HepG2 (cell line): ENCODE measurements around the gene KIZ. TPM values are rescaled to one million over a fixed set of nuclear protein-coding genes. Genes with fewer than 3 reads are reported as not detected.

Experiments used
- ATAD3A ChIP-seq: sonication (generic); formaldehyde crosslinking; IDR thresholded peaks from 2 replicates; pipeline ENCODE4 v1.4.0; 2020; ENCODE audit warnings: missing genetic modification reagents
- CREM ChIP-seq, 2 experiments: sonication (generic) in 1 of 2; formaldehyde crosslinking in 1 of 2; IDR thresholded peaks; 2 replicates each; pipeline versions ENCODE4 v1.4.0 to v1.6.1; 2016 to 2020; ENCODE audit warnings: antibody characterized with exemption in 1 of 2, mild to moderate bottlenecking in 1 of 2, missing genetic modification reagents in 1 of 2
- ETV6 ChIP-seq: sonication (generic); formaldehyde crosslinking; conservative IDR thresholded peaks from 2 replicates; pipeline ENCODE4 v1.4.0; 2020; ENCODE audit warnings: missing genetic modification reagents
- MIER3 ChIP-seq: IDR thresholded peaks from 2 replicates; pipeline ENCODE4 v1.6.1; 2016; ENCODE audit warnings: missing compliant biosample characterization, borderline replicate concordance
- NPAS2 ChIP-seq: sonication (generic); formaldehyde crosslinking; IDR thresholded peaks from 2 replicates; pipeline ENCODE4 v1.8.0; 2022; ENCODE audit warnings: mild to moderate bottlenecking, missing genetic modification reagents, borderline replicate concordance
- NR0B2 ChIP-seq: sonication (generic); formaldehyde crosslinking; IDR thresholded peaks from 2 replicates; pipeline ENCODE4 v1.4.0; 2020; ENCODE audit warnings: mild to moderate bottlenecking, missing genetic modification reagents
- POLR2A ChIP-seq, 2 experiments: IDR thresholded peaks; 2 replicates each; pipeline ENCODE4 v1.6.1; 2011; ENCODE audit warnings: low read depth in 2 of 2, low read length in 2 of 2, mild to moderate bottlenecking in 1 of 2, moderate library complexity in 1 of 2; ENCODE audit not compliant: insufficient read depth in 1 of 2
- SETDB1 ChIP-seq: sonication (generic); formaldehyde crosslinking; IDR thresholded peaks from 2 replicates; pipeline ENCODE4 v1.5.1; 2020; ENCODE audit warnings: missing genetic modification reagents, mild to moderate bottlenecking, borderline replicate concordance
- TCF7 ChIP-seq: sonication (generic); IDR thresholded peaks from 2 replicates; pipeline ENCODE4 v1.6.1; 2016; ENCODE audit warnings: antibody characterized with exemption, low read depth
- ZFP62 ChIP-seq: sonication (generic); formaldehyde crosslinking; IDR thresholded peaks from 2 replicates; pipeline ENCODE4 v1.4.0; 2020; ENCODE audit warnings: missing genetic modification reagents
- ZFYVE20 ChIP-seq: sonication (generic); formaldehyde crosslinking; IDR thresholded peaks from 2 replicates; pipeline ENCODE4 v1.8.0; 2023; ENCODE audit warnings: low read depth, mild to moderate bottlenecking, moderate library complexity, missing genetic modification reagents, borderline replicate concordance
- ZNF12 ChIP-seq: sonication (generic); formaldehyde crosslinking; IDR thresholded peaks from 2 replicates; pipeline ENCODE4 v1.5.0; 2020; ENCODE audit warnings: missing genetic modification reagents
- ZNF274 ChIP-seq: sonication (generic); formaldehyde crosslinking; IDR thresholded peaks from 2 replicates; pipeline ENCODE4 v1.5.1; 2020; ENCODE audit warnings: mild to moderate bottlenecking, missing genetic modification reagents
- ZNF451 ChIP-seq: sonication (generic); formaldehyde crosslinking; IDR thresholded peaks from 2 replicates; pipeline ENCODE4 v1.5.0; 2020; ENCODE audit warnings: mild to moderate bottlenecking, missing genetic modification reagents
- ZNF747 ChIP-seq: sonication (generic); formaldehyde crosslinking; IDR thresholded peaks from 2 replicates; pipeline ENCODE4 v1.8.1; 2023; ENCODE audit warnings: missing genetic modification reagents, mild to moderate bottlenecking, borderline replicate concordance
- ZSCAN12 ChIP-seq: sonication (generic); formaldehyde crosslinking; IDR thresholded peaks from 2 replicates; pipeline ENCODE4 v1.9.0; 2021; ENCODE audit warnings: mild to moderate bottlenecking, missing genetic modification reagents
- polyA plus RNA-seq, 8 experiments: library from polyadenylated mRNA; depleted of rRNA in 3 of 8; stranded (reverse) in 7 of 8; unstranded in 1 of 8; fragments of >200 nt; fragmentation: Illumina TruSeq in 4 of 8; extraction: Trizol in 4 of 8; gene quantifications; 2 replicates each; pipeline versions ENCODE4 v1.2.1 to v1.2.3, GENCODE V29; 2011 to 2016; ENCODE audit warnings: low read depth in 4 of 8, missing spikeins in 1 of 8, mixed read lengths in 1 of 8; ENCODE audit not compliant: insufficient read depth in 1 of 8
- total RNA-seq, 5 experiments: library from RNA; depleted of rRNA; stranded (reverse); fragments of >200 nt; fragmentation: Illumina TruSeq; extraction: Trizol; gene quantifications; 2 replicates each; pipeline ENCODE4 v1.2.3, GENCODE V29; 2016; ENCODE audit warnings: low read depth in 1 of 5
- TF ChIP-seq, protein P1 (sequence below): sonication (generic); formaldehyde crosslinking; IDR thresholded peaks from 2 replicates; pipeline ENCODE4 v1.5.1; 2020; ENCODE audit warnings: mild to moderate bottlenecking, missing genetic modification reagents, borderline replicate concordance
- TF ChIP-seq, protein P2 (sequence below): sonication (generic); formaldehyde crosslinking; IDR thresholded peaks from 2 replicates; pipeline ENCODE4 v1.4.0; 2020; ENCODE audit warnings: mild to moderate bottlenecking, missing genetic modification reagents
- TF ChIP-seq, protein P3 (sequence below): sonication (generic); formaldehyde crosslinking; IDR thresholded peaks from 2 replicates; pipeline ENCODE4 v1.4.0; 2020; ENCODE audit warnings: mild to moderate bottlenecking, missing genetic modification reagents, borderline replicate concordance

Gene KIZ
- total and polyA plus RNA-seq, 2 of the 13 experiments (the other 11 are each of a cell fraction or from before 2014, with no cell fraction given) = 46.3 to 114 TPM

GRCh38 chr20:21134883-21135493 is 9.1 kb downstream of the KIZ start (continued):
- TF ChIP-seq, protein P1, sequence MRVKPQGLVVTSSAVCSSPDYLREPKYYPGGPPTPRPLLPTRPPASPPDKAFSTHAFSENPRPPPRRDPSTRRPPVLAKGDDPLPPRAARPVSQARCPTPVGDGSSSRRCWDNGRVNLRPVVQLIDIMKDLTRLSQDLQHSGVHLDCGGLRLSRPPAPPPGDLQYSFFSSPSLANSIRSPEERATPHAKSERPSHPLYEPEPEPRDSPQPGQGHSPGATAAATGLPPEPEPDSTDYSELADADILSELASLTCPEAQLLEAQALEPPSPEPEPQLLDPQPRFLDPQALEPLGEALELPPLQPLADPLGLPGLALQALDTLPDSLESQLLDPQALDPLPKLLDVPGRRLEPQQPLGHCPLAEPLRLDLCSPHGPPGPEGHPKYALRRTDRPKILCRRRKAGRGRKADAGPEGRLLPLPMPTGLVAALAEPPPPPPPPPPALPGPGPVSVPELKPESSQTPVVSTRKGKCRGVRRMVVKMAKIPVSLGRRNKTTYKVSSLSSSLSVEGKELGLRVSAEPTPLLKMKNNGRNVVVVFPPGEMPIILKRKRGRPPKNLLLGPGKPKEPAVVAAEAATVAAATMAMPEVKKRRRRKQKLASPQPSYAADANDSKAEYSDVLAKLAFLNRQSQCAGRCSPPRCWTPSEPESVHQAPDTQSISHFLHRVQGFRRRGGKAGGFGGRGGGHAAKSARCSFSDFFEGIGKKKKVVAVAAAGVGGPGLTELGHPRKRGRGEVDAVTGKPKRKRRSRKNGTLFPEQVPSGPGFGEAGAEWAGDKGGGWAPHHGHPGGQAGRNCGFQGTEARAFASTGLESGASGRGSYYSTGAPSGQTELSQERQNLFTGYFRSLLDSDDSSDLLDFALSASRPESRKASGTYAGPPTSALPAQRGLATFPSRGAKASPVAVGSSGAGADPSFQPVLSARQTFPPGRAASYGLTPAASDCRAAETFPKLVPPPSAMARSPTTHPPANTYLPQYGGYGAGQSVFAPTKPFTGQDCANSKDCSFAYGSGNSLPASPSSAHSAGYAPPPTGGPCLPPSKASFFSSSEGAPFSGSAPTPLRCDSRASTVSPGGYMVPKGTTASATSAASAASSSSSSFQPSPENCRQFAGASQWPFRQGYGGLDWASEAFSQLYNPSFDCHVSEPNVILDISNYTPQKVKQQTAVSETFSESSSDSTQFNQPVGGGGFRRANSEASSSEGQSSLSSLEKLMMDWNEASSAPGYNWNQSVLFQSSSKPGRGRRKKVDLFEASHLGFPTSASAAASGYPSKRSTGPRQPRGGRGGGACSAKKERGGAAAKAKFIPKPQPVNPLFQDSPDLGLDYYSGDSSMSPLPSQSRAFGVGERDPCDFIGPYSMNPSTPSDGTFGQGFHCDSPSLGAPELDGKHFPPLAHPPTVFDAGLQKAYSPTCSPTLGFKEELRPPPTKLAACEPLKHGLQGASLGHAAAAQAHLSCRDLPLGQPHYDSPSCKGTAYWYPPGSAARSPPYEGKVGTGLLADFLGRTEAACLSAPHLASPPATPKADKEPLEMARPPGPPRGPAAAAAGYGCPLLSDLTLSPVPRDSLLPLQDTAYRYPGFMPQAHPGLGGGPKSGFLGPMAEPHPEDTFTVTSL (CRISPR knock-in tag) = peak; percentile 98
- no peak; the same call in 1 of the 2 replicates for TF ChIP-seq ZNF274 (CRISPR knock-in tag)
- no peak for TF ChIP-seq NPAS2 (CRISPR knock-in tag)
- no peak for TF ChIP-seq ETV6
- TF ChIP-seq ZNF451 (CRISPR knock-in tag) = peak; percentile 66; the same call in 1 of the 2 replicates
- TF ChIP-seq MIER3 = peak; percentile 97; the same call in 1 of the 2 replicates
- no peak for TF ChIP-seq ZFP62
- TF ChIP-seq, protein P2, sequence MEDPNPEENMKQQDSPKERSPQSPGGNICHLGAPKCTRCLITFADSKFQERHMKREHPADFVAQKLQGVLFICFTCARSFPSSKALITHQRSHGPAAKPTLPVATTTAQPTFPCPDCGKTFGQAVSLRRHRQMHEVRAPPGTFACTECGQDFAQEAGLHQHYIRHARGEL (CRISPR knock-in tag) = no peak
- peak in 1 of 2 experiments; percentile 57; a peak in 1 of 4 replicates for TF ChIP-seq POLR2A (IDR thresholded peaks at IDR 0.05; ENCODE audit: insufficient read depth in 1 of 2, low read depth in 2 of 2, low read length in 2 of 2)
- no peak for TF ChIP-seq ZSCAN12 (CRISPR knock-in tag)
- peak; percentile 82; the same call in 1 of the 2 replicates for TF ChIP-seq ZNF12 (CRISPR knock-in tag)
- TF ChIP-seq ZNF747 (CRISPR knock-in tag) = no peak
- no peak for TF ChIP-seq NR0B2 (CRISPR knock-in tag)
- TF ChIP-seq ATAD3A (CRISPR knock-in tag) = no peak
- TF ChIP-seq, protein P3, sequence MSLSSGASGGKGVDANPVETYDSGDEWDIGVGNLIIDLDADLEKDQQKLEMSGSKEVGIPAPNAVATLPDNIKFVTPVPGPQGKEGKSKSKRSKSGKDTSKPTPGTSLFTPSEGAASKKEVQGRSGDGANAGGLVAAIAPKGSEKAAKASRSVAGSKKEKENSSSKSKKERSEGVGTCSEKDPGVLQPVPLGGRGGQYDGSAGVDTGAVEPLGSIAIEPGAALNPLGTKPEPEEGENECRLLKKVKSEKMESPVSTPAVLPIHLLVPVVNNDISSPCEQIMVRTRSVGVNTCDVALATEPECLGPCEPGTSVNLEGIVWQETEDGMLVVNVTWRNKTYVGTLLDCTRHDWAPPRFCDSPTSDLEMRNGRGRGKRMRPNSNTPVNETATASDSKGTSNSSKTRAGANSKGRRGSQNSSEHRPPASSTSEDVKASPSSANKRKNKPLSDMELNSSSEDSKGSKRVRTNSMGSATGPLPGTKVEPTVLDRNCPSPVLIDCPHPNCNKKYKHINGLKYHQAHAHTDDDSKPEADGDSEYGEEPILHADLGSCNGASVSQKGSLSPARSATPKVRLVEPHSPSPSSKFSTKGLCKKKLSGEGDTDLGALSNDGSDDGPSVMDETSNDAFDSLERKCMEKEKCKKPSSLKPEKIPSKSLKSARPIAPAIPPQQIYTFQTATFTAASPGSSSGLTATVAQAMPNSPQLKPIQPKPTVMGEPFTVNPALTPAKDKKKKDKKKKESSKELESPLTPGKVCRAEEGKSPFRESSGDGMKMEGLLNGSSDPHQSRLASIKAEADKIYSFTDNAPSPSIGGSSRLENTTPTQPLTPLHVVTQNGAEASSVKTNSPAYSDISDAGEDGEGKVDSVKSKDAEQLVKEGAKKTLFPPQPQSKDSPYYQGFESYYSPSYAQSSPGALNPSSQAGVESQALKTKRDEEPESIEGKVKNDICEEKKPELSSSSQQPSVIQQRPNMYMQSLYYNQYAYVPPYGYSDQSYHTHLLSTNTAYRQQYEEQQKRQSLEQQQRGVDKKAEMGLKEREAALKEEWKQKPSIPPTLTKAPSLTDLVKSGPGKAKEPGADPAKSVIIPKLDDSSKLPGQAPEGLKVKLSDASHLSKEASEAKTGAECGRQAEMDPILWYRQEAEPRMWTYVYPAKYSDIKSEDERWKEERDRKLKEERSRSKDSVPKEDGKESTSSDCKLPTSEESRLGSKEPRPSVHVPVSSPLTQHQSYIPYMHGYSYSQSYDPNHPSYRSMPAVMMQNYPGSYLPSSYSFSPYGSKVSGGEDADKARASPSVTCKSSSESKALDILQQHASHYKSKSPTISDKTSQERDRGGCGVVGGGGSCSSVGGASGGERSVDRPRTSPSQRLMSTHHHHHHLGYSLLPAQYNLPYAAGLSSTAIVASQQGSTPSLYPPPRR (CRISPR knock-in tag) = peak; percentile 97
- TF ChIP-seq ZFYVE20 (CRISPR knock-in tag) = no peak
- TF ChIP-seq SETDB1 (CRISPR knock-in tag) = no peak
- TF ChIP-seq CREM (IDR thresholded peaks at IDR 0.05) = peak; percentile 94
- no peak for TF ChIP-seq CREM (CRISPR knock-in tag; IDR thresholded peaks at IDR 0.05)
- TF ChIP-seq TCF7 = peak; percentile 99
